ENCODE data around the gene CTSF. TPM values are rescaled to one million over a fixed set of nuclear protein-coding genes. Genes with fewer than 3 reads are reported as not detected.
A peak's percentile ranks its signal among the peaks of the same experiment; 100 is the strongest.

CTSF gene
- total and polyA plus RNA-seq, 3 experiments from 2014 or later: 5.6 to 20.6 (median 6.0) TPM

GRCh38 chr11:66556086-66556485 is 12.3 kb downstream of the CTSF start:
- CTCF ChIA-PET: interaction anchor here (1.6 kb wide), 1 partner anchor 39 kb away, joined by 3 read pairs; no protein-coding TSS in a partner anchor
- POLR2A ChIA-PET: no interaction called here
- Histone ChIP-seq H3K4me3 (ENCODE audit: low read length) (no peak overlapping the region), H3K9me3 (ENCODE audit: low read length) (no peaks in the 10 kb centered on the region), H3K36me3 (ENCODE audit: insufficient read depth, low read length) (no peaks in the 10 kb centered on the region), H3K27ac (ENCODE audit: low read depth, low read length) (no peak overlapping the region), H3K4me1 (ENCODE audit: insufficient read depth, low read length) (peaks cover 5% of the 10 kb centered on the region), H3K27me3 (ENCODE audit: insufficient read depth, low read length, poor library complexity, severe bottlenecking) (no peaks in the 10 kb centered on the region)
- Mint-ChIP-seq H3K27me3 (peaks cover 6 to 16% of the 10 kb centered on the region in 2 donors), H3K9me3 (no peaks in the 10 kb centered on the region), H3K27ac (no peak overlapping the region), H3K4me1 (peaks cover 0 to 6% (median 1%) of the 10 kb centered on the region in 3 donors), H3K36me3 (peaks cover 0 to 1% (median 0%) of the 10 kb centered on the region in 3 donors), H3K4me3 (no peak overlapping the region)
- DNase-seq: no peak

GRCh38 chr11:66555416-66555815 is 13.0 kb downstream of the CTSF start:
- Histone ChIP-seq H3K27me3 (ENCODE audit: insufficient read depth, low read length, poor library complexity, severe bottlenecking) (no peaks in the 10 kb centered on the region), H3K4me1 (ENCODE audit: insufficient read depth, low read length) (peaks cover 5% of the 10 kb centered on the region), H3K36me3 (ENCODE audit: insufficient read depth, low read length) (no peaks in the 10 kb centered on the region), H3K27ac (ENCODE audit: low read depth, low read length) (no peak overlapping the region), H3K9me3 (ENCODE audit: low read length) (no peaks in the 10 kb centered on the region), H3K4me3 (ENCODE audit: low read length) (no peak overlapping the region)
- Mint-ChIP-seq H3K27me3 (peaks cover 6 to 16% of the 10 kb centered on the region in 2 donors), H3K27ac (no peak overlapping the region), H3K4me3 (no peak overlapping the region), H3K4me1 (peaks cover 0 to 6% (median 1%) of the 10 kb centered on the region in 3 donors), H3K36me3 (peaks cover 0 to 1% (median 0%) of the 10 kb centered on the region in 3 donors), H3K9me3 (no peaks in the 10 kb centered on the region)
- no peak for DNase-seq
- CTCF ChIA-PET: interaction anchor here (0.6 to 1.6 kb wide), 2 partner anchors 40 to 960 kb away, joined by 3 read pairs; partner anchors contain the start of gene KCNK7
- POLR2A ChIA-PET: no interaction called here

DNA sequence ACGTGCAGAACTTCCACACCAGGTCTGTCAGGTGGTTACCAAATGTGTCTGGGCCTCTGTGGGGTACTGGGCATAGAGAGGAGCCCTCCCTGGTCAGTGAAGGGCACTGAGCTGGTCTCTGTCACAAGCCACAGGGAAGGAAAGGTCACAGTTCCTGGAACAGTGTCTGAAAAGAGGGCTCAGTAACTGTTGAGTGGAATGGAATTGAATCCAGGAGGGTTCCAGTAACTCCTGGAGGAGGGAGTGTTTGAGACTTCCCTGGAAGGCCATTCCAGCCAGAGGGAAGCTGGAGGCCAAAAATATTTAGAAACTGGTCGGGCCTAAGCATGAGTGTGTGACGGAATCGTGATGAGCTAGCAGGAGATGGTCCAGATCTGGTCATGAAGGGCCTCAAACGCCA is 13.8 kb downstream of the CTSF start:
- Mint-ChIP-seq H3K4me3 (no peak overlapping the region), H3K27ac (no peak overlapping the region), H3K9me3 (no peaks in the 10 kb centered on the region), H3K36me3 (peaks cover 0 to 1% (median 0%) of the 10 kb centered on the region in 3 donors), H3K4me1 (peaks cover 0 to 6% (median 1%) of the 10 kb centered on the region in 3 donors), H3K27me3 (peaks cover 6 to 16% of the 10 kb centered on the region in 2 donors)
- ChIA-PET CTCF (interaction anchor here (1.6 kb wide), 1 partner anchor 40 kb away, joined by 3 read pairs; no protein-coding TSS in a partner anchor), POLR2A (no interaction called here)
- no peaks in the 10 kb centered on the region for H3K27me3 ChIP-seq (ENCODE audit: insufficient read depth, low read length, poor library complexity, severe bottlenecking)
- H3K9me3 ChIP-seq (ENCODE audit: low read length): no peaks in the 10 kb centered on the region
- H3K4me1 ChIP-seq (ENCODE audit: insufficient read depth, low read length): peaks cover 5% of the 10 kb centered on the region
- no peak overlapping the region for H3K27ac ChIP-seq (ENCODE audit: low read depth, low read length)
- no peak for DNase-seq
- H3K4me3 ChIP-seq (ENCODE audit: low read length): no peak overlapping the region
- no peaks in the 10 kb centered on the region for H3K36me3 ChIP-seq (ENCODE audit: insufficient read depth, low read length)

DNA sequence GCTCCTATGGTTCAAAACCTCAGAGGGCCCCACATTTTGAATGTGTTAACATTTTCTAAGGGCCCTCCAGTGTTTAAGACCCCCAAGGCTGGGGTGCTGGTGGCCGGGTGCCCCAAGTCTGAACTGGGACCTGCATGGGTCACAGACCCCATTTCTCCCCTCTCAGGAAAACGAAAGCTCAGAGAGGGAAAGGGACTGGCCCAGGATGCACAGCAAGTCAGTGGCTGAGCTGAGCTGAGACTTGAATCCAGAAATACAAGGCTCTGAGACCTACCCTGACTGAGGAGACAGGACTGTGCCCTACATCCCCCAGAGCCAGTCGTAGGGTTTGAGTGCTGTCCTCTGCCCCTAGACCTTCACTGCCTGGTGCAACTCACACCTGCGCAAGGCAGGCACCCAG is 17.5 kb downstream of the CTSF start:
- no peaks in the 10 kb centered on the region for H3K9me3 ChIP-seq (ENCODE audit: low read length)
- peaks cover 3 to 8% (median 7%) of the 10 kb centered on the region in 3 donors for H3K4me1 Mint-ChIP-seq
- POLR2A ChIA-PET: no interaction called here
- H3K27me3 Mint-ChIP-seq: peaks cover 5 to 8% of the 10 kb centered on the region in 2 donors
- H3K36me3 Mint-ChIP-seq: peaks cover 0 to 4% (median 0%) of the 10 kb centered on the region in 3 donors
- H3K27ac Mint-ChIP-seq: no peak overlapping the region
- no peaks in the 10 kb centered on the region for H3K36me3 ChIP-seq (ENCODE audit: insufficient read depth, low read length)
- H3K4me1 ChIP-seq (ENCODE audit: insufficient read depth, low read length): peaks cover 3% of the 10 kb centered on the region
- no peak overlapping the region for H3K4me3 Mint-ChIP-seq
- H3K27me3 ChIP-seq (ENCODE audit: insufficient read depth, low read length, poor library complexity, severe bottlenecking): no peaks in the 10 kb centered on the region
- DNase-seq: no peak
- CTCF ChIA-PET: no interaction called here
- no peak overlapping the region for H3K4me3 ChIP-seq (ENCODE audit: low read length)
- H3K27ac ChIP-seq (ENCODE audit: low read depth, low read length): no peak overlapping the region
- no peaks in the 10 kb centered on the region for H3K9me3 Mint-ChIP-seq

GRCh38 chr11:66549696-66550095 is 18.7 kb downstream of the CTSF start:
- DNase-seq: no peak
- no peak overlapping the region for H3K27ac ChIP-seq (ENCODE audit: low read depth, low read length)
- H3K9me3 ChIP-seq (ENCODE audit: low read length): no peaks in the 10 kb centered on the region
- Mint-ChIP-seq H3K27me3 (peaks cover 0 to 6% of the 10 kb centered on the region in 2 donors), H3K4me3 (peak overlapping the region in 1 of 7 donors; percentile 74), H3K9me3 (no peaks in the 10 kb centered on the region), H3K27ac (no peak overlapping the region), H3K36me3 (peaks cover 0 to 8% (median 0%) of the 10 kb centered on the region in 3 donors), H3K4me1 (peaks cover 8 to 16% (median 13%) of the 10 kb centered on the region in 3 donors)
- H3K4me3 ChIP-seq (ENCODE audit: low read length): no peak overlapping the region
- H3K4me1 ChIP-seq (ENCODE audit: insufficient read depth, low read length): peaks cover 12% of the 10 kb centered on the region
- POLR2A ChIA-PET: no interaction called here
- CTCF ChIA-PET: no interaction called here
- H3K36me3 ChIP-seq (ENCODE audit: insufficient read depth, low read length): no peaks in the 10 kb centered on the region
- no peaks in the 10 kb centered on the region for H3K27me3 ChIP-seq (ENCODE audit: insufficient read depth, low read length, poor library complexity, severe bottlenecking)

GRCh38 chr11:66548774-66549630 is 19.4 kb downstream of the CTSF start:
- Mint-ChIP-seq H3K9me3 (no peaks in the 10 kb centered on the region), H3K27ac (peak overlapping the region in 6 of 8 donors; percentile 5 to 85 (median 24)), H3K36me3 (peaks cover 0 to 8% (median 0%) of the 10 kb centered on the region in 3 donors), H3K4me1 (peaks cover 12 to 22% (median 20%) of the 10 kb centered on the region in 3 donors), H3K27me3 (peaks cover 0 to 6% of the 10 kb centered on the region in 2 donors), H3K4me3 (peak overlapping the region in 4 of 7 donors; percentile 32 to 87 (median 51))
- no peak for DNase-seq
- H3K27ac ChIP-seq (ENCODE audit: low read depth, low read length): no peak overlapping the region
- H3K27me3 ChIP-seq (ENCODE audit: insufficient read depth, low read length, poor library complexity, severe bottlenecking): no peaks in the 10 kb centered on the region
- H3K4me3 ChIP-seq (ENCODE audit: low read length): no peak overlapping the region
- ChIA-PET POLR2A (no interaction called here), CTCF (interaction anchor here (0.5 kb wide), 1 partner anchor 111 kb away, joined by 4 read pairs; no protein-coding TSS in a partner anchor)
- H3K4me1 ChIP-seq (ENCODE audit: insufficient read depth, low read length): peaks cover 18% of the 10 kb centered on the region
- no peaks in the 10 kb centered on the region for H3K9me3 ChIP-seq (ENCODE audit: low read length)
- H3K36me3 ChIP-seq (ENCODE audit: insufficient read depth, low read length): no peaks in the 10 kb centered on the region

- Mint-ChIP-seq H3K36me3 (peaks cover 0 to 16% (median 0%) of the 10 kb centered on the region in 3 donors), H3K4me1 (peaks cover 22 to 32% (median 29%) of the 10 kb centered on the region in 3 donors), H3K27me3 (peaks cover 0 to 6% of the 10 kb centered on the region in 2 donors), H3K4me3 (peak overlapping the region in 5 of 7 donors; percentile 5 to 87 (median 41)), H3K27ac (peak overlapping the region in 3 of 8 donors; percentile 11 to 65 (median 26)), H3K9me3 (no peaks in the 10 kb centered on the region)
- Histone ChIP-seq H3K4me1 (ENCODE audit: insufficient read depth, low read length) (peaks cover 28% of the 10 kb centered on the region), H3K27me3 (ENCODE audit: insufficient read depth, low read length, poor library complexity, severe bottlenecking) (no peaks in the 10 kb centered on the region), H3K27ac (ENCODE audit: low read depth, low read length) (no peak overlapping the region), H3K9me3 (ENCODE audit: low read length) (no peaks in the 10 kb centered on the region), H3K36me3 (ENCODE audit: insufficient read depth, low read length) (no peaks in the 10 kb centered on the region), H3K4me3 (ENCODE audit: low read length) (no peak overlapping the region)
- CTCF ChIA-PET: no interaction called here
- no peak for DNase-seq
- POLR2A ChIA-PET: no interaction called here
Measured at GRCh38 chr11:66548041-66548440, 20.4 kb downstream of the CTSF start.

GRCh38 chr11:66547662-66548009 is 20.8 kb downstream of the CTSF start:
- ChIA-PET CTCF (no interaction called here), POLR2A (no interaction called here)

More at GRCh38 chr11:66547662-66548009, 20.8 kb downstream of the CTSF start:
- Histone ChIP-seq H3K4me3 (ENCODE audit: low read length) (no peak overlapping the region), H3K9me3 (ENCODE audit: low read length) (no peaks in the 10 kb centered on the region), H3K27ac (ENCODE audit: low read depth, low read length) (no peak overlapping the region), H3K36me3 (ENCODE audit: insufficient read depth, low read length) (no peaks in the 10 kb centered on the region), H3K27me3 (ENCODE audit: insufficient read depth, low read length, poor library complexity, severe bottlenecking) (no peaks in the 10 kb centered on the region), H3K4me1 (ENCODE audit: insufficient read depth, low read length) (peaks cover 32% of the 10 kb centered on the region)
- no peaks in the 10 kb centered on the region for H3K9me3 Mint-ChIP-seq
- DNase-seq: no peak
- peaks cover 0 to 6% of the 10 kb centered on the region in 2 donors for H3K27me3 Mint-ChIP-seq
- H3K4me1 Mint-ChIP-seq: peaks cover 25 to 36% (median 33%) of the 10 kb centered on the region in 3 donors
- H3K36me3 Mint-ChIP-seq: peaks cover 0 to 20% (median 0%) of the 10 kb centered on the region in 3 donors
- peak overlapping the region in 5 of 7 donors; percentile 5 to 87 (median 40) for H3K4me3 Mint-ChIP-seq
- no peak overlapping the region for H3K27ac Mint-ChIP-seq

All from CD8-positive, alpha-beta memory T cell (primary cell).